ENCODE measurements around the gene C9orf152. TPM values are rescaled to one million over a fixed set of nuclear protein-coding genes. Genes with fewer than 3 reads are reported as not detected.

The C9orf152 gene
- total and polyA plus RNA-seq, 7 donors = 0.08 TPM; not detected in 6

GRCh38 chr9:110217656-110218099, 9.7 kb upstream of the C9orf152 start:
- WGBS, 3 donors = 25 to 31% (median 27%) methylated on average over 10 of the region's 10 CpGs
- DNase-seq = no peak
- H3K4me3 ChIP-seq = no peak overlapping the region
- TF ChIP-seq, protein P1, sequence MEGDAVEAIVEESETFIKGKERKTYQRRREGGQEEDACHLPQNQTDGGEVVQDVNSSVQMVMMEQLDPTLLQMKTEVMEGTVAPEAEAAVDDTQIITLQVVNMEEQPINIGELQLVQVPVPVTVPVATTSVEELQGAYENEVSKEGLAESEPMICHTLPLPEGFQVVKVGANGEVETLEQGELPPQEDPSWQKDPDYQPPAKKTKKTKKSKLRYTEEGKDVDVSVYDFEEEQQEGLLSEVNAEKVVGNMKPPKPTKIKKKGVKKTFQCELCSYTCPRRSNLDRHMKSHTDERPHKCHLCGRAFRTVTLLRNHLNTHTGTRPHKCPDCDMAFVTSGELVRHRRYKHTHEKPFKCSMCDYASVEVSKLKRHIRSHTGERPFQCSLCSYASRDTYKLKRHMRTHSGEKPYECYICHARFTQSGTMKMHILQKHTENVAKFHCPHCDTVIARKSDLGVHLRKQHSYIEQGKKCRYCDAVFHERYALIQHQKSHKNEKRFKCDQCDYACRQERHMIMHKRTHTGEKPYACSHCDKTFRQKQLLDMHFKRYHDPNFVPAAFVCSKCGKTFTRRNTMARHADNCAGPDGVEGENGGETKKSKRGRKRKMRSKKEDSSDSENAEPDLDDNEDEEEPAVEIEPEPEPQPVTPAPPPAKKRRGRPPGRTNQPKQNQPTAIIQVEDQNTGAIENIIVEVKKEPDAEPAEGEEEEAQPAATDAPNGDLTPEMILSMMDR (IDR thresholded peaks at IDR 0.05) = peak; percentile 74
- H3K9me3 ChIP-seq = no peaks in the 10 kb centered on the region
- no peak overlapping the region for H3K27ac ChIP-seq
- H3K4me1 ChIP-seq = no peaks in the 10 kb centered on the region
- no peaks in the 10 kb centered on the region for H3K27me3 ChIP-seq (ENCODE audit: insufficient read depth in 3 of 3, low read length in 2 of 3)
- intact Hi-C loops (cut with DNase I) = loop anchor here in 1 of 2 donors (2.0 to 10.0 kb wide), 2 partner anchors 33 to 643 kb away; no protein-coding TSS in a partner anchor
- no peak for ATAC-seq
- no peaks in the 10 kb centered on the region for H3K36me3 ChIP-seq (ENCODE audit: insufficient read depth in 1 of 2, low read depth in 1 of 2)

GRCh38 chr9:110214586-110215355, 6.8 kb upstream of the C9orf152 start:
- ATAC-seq (no peak), DNase-seq (no peak)
- 81 to 87% (median 83%) methylated on average over 2 of the region's 2 CpGs for WGBS, 3 donors
- no peaks in the 10 kb centered on the region for H3K4me1 ChIP-seq
- no peaks in the 10 kb centered on the region for H3K9me3 ChIP-seq
- intact Hi-C loops (cut with DNase I) = loop anchor here in 1 of 2 donors (10.0 kb wide), 1 partner anchor 640 kb away; no protein-coding TSS in a partner anchor
- no peaks in the 10 kb centered on the region for H3K27me3 ChIP-seq (ENCODE audit: insufficient read depth in 3 of 3, low read length in 2 of 3)
- no peak overlapping the region for H3K27ac ChIP-seq
- H3K4me3 ChIP-seq = no peak overlapping the region
- TF ChIP-seq, protein P1 (IDR thresholded peaks at IDR 0.05) = no peak
- no peaks in the 10 kb centered on the region for H3K36me3 ChIP-seq (ENCODE audit: insufficient read depth in 1 of 2, low read depth in 1 of 2)

DNA sequence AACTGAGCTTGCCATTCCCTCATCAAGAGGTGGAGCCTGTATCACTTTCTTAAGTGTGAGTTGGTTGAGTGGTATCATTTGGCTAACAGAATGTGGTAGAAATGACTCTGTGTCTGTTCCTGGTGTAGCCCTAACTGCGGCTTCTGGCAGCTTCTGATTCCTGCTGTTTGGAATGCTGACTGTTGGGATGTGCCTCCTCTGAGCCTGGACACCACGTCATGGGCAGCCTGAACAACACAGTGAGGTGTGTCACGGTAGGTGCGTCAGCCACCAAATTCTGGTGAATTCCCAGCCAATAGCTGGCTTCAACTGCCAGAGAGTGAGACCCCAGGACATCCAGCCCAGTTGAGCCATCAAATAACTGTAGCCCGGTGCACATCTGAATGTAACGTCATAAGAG, 6.1 kb upstream of the C9orf152 start:
- TF ChIP-seq, protein P1 (IDR thresholded peaks at IDR 0.05) = no peak
- H3K4me3 ChIP-seq = no peak overlapping the region
- no peak for ATAC-seq
- no peaks in the 10 kb centered on the region for H3K4me1 ChIP-seq
- no peaks in the 10 kb centered on the region for H3K9me3 ChIP-seq
- 74 to 86% (median 82%) methylated on average over 6 of the region's 6 CpGs for WGBS, 3 donors
- H3K27me3 ChIP-seq (ENCODE audit: insufficient read depth in 3 of 3, low read length in 2 of 3) = no peaks in the 10 kb centered on the region
- intact Hi-C loops (cut with DNase I) = loop anchor here in 1 of 2 donors (10.0 kb wide), 1 partner anchor 639 kb away; no protein-coding TSS in a partner anchor
- H3K36me3 ChIP-seq (ENCODE audit: insufficient read depth in 1 of 2, low read depth in 1 of 2) = no peaks in the 10 kb centered on the region
- no peak for DNase-seq
- no peak overlapping the region for H3K27ac ChIP-seq

GRCh38 chr9:110213413-110214044, 5.6 kb upstream of the C9orf152 start:
- Histone ChIP-seq H3K27me3 (ENCODE audit: insufficient read depth in 3 of 3, low read length in 2 of 3) (no peaks in the 10 kb centered on the region), H3K4me1 (no peaks in the 10 kb centered on the region), H3K27ac (no peak overlapping the region), H3K36me3 (ENCODE audit: insufficient read depth in 1 of 2, low read depth in 1 of 2) (no peaks in the 10 kb centered on the region), H3K9me3 (no peaks in the 10 kb centered on the region), H3K4me3 (no peak overlapping the region)
- ATAC-seq = no peak
- TF ChIP-seq, protein P1 (IDR thresholded peaks at IDR 0.05) = no peak
- 82 to 86% (median 86%) methylated on average over 10 of the region's 10 CpGs for WGBS, 3 donors
- intact Hi-C loops (cut with DNase I) = loop anchor here in 1 of 2 donors (10.0 kb wide), 1 partner anchor 639 kb away; no protein-coding TSS in a partner anchor
- no peak for DNase-seq

All from psoas muscle (tissue), 8 donors.